GM12878 (cell line): Measurements from ENCODE around the gene ERG. TPM values are rescaled to one million over a fixed set of nuclear protein-coding genes. Genes with fewer than 3 reads are reported as not detected.

ENCODE experiments used
- ATAC-seq: fragments of 200-7000 bp; cut with Tn5 transposase; 3 replicates; pipeline ENCODE4 v1.9.1; 2020; ENCODE audit warnings: mild to moderate bottlenecking, moderate library complexity
- BruUV-seq: library from RNA; stranded (reverse); fragments of 400-500 nt; replicated peaks from 2 replicates; lab custom pipeline; 2021; lab: Mats Ljungman, UMichigan
- CTCF ChIA-PET: fragments of 300-600 bp; sonication (Branson Sonifier 250); formaldehyde crosslinking; extraction: SDS; loops from one replicate; lab custom pipeline; 2021; ENCODE audit warnings: inconsistent platforms; lab: Yijun Ruan, JAX
- POLR2A ChIA-PET: fragments of 350-600 bp; formaldehyde crosslinking; extraction: SDS; loops from one replicate; lab custom pipeline; 2021; ENCODE audit warnings: inconsistent platforms; lab: Charles Lee
- RAD21 ChIA-PET: fragments of 300-600 bp; sonication (Branson Sonifier 250); formaldehyde crosslinking; loops from one replicate; lab custom pipeline; 2023; ENCODE audit warnings: antibody characterized with exemption; ENCODE audit not compliant: unreplicated experiment; lab: Charles Lee
- SMC1A ChIA-PET: fragments of 300-600 bp; sonication (Branson Sonifier 250); formaldehyde crosslinking; loops from one replicate; lab custom pipeline; 2023; ENCODE audit not compliant: unreplicated experiment, uncharacterized antibody; lab: Charles Lee
- DNase-seq: peaks from one replicate; pipeline ENCODE4 v3.0.0-alpha.2; 2011; ENCODE audit warnings: low read depth, low spot score
- FAIRE-seq: peaks from 3 replicates; lab custom pipeline; 2011; peaks lifted over from hg19 to GRCh38; lab: Jason Lieb, UNC
- H2AFZ ChIP-seq: 2 replicates; pipeline ENCODE4 v1.6.0; 2011; ENCODE audit warnings: low read depth, low read length, control low read depth; ENCODE audit not compliant: control insufficient read depth
- H3K27ac ChIP-seq: 2 replicates; pipeline ENCODE4 v1.5.1; 2011; ENCODE audit warnings: control low read depth; ENCODE audit not compliant: control insufficient read depth, insufficient read depth
- H3K27me3 ChIP-seq, 2 experiments: replicated peaks in 1 of 2; 2 replicates each; pipeline versions ENCODE4 v1.6.0 to v1.6.1; 2011; ENCODE audit warnings: low read length in 1 of 2; ENCODE audit not compliant: control insufficient read depth in 2 of 2, insufficient read depth in 2 of 2
- H3K36me3 ChIP-seq, 2 experiments: 2 replicates each; pipeline ENCODE4 v1.5.1; 2011; ENCODE audit warnings: low read length in 1 of 2; ENCODE audit not compliant: control insufficient read depth in 2 of 2, insufficient read depth in 2 of 2
- H3K4me1 ChIP-seq: 2 replicates; pipeline ENCODE4 v1.6.1; 2011; ENCODE audit warnings: mild to moderate bottlenecking, low read length, moderate library complexity, mixed read lengths; ENCODE audit not compliant: control insufficient read depth, insufficient read depth
- H3K4me2 ChIP-seq: 2 replicates; pipeline ENCODE4 v1.6.0; 2011; ENCODE audit warnings: control low read depth; ENCODE audit not compliant: control insufficient read depth, insufficient read depth
- H3K4me3 ChIP-seq: fragments of 200-600 bp; sonication (generic); 2 replicates; pipeline ENCODE4 v1.5.1; 2016
- H3K79me2 ChIP-seq: 2 replicates; pipeline ENCODE4 v1.6.0; 2011; ENCODE audit warnings: low read length; ENCODE audit not compliant: control insufficient read depth, insufficient read depth
- H3K9ac ChIP-seq: 2 replicates; pipeline ENCODE4 v1.8.0; 2011; ENCODE audit warnings: low read length, control low read depth, mixed read lengths; ENCODE audit not compliant: control insufficient read depth, insufficient read depth
- H3K9me3 ChIP-seq: replicated peaks from 3 replicates; pipeline ENCODE4 v1.5.1; 2011; ENCODE audit warnings: mild to moderate bottlenecking, low read length; ENCODE audit not compliant: control insufficient read depth, insufficient read depth
- H4K20me1 ChIP-seq: 2 replicates; pipeline ENCODE4 v1.6.0; 2011; ENCODE audit not compliant: control insufficient read depth, insufficient read depth
- CBFB ChIP-seq: IDR thresholded peaks from 2 replicates; pipeline ENCODE4 v1.6.1; 2016; ENCODE audit warnings: antibody characterized with exemption, low read depth
- DPF2 ChIP-seq: fragments of 450-650 bp; IDR thresholded peaks from 2 replicates; pipeline ENCODE4 v1.6.1; 2017; ENCODE audit warnings: mild to moderate bottlenecking
- HDAC6 ChIP-seq: fragments of 200-600 bp; sonication (generic); IDR thresholded peaks from one replicate; pipeline ENCODE4 v1.8.0; 2017; ENCODE audit warnings: antibody characterized with exemption; ENCODE audit not compliant: unreplicated experiment
- LARP7 ChIP-seq: fragments of 450-650 bp; IDR thresholded peaks from 2 replicates; pipeline ENCODE4 v1.6.1; 2017; ENCODE audit warnings: mild to moderate bottlenecking
- MEF2A ChIP-seq: IDR thresholded peaks from 2 replicates; pipeline ENCODE4 v1.6.1; 2011; ENCODE audit warnings: low read depth, mild to moderate bottlenecking, low read length, moderate library complexity; ENCODE audit not compliant: insufficient read depth
- NBN ChIP-seq: fragments of 450-650 bp; IDR thresholded peaks from 2 replicates; pipeline ENCODE4 v1.6.1; 2016
- NFYA ChIP-seq: IDR thresholded peaks from 2 replicates; pipeline ENCODE4 v1.6.1; 2011; ENCODE audit warnings: low read depth, mild to moderate bottlenecking, low read length, improper control_type of control experiment, borderline replicate concordance
- NFYB ChIP-seq: IDR thresholded peaks from 2 replicates; pipeline ENCODE4 v1.6.1; 2011; ENCODE audit warnings: low read depth, mild to moderate bottlenecking, low read length, improper control_type of control experiment, moderate library complexity; ENCODE audit not compliant: insufficient read depth
- NR2C2 ChIP-seq: IDR thresholded peaks from 2 replicates; pipeline ENCODE4 v1.6.1; 2011; ENCODE audit warnings: borderline replicate concordance, low read depth; ENCODE audit not compliant: control insufficient read depth, insufficient read length
- POLR2A ChIP-seq: IDR thresholded peaks from 2 replicates; pipeline ENCODE4 v1.6.1; 2011; ENCODE audit warnings: low read depth, mild to moderate bottlenecking, low read length
- POLR2AphosphoS2 ChIP-seq: IDR thresholded peaks from 2 replicates; pipeline ENCODE4 v1.6.1; 2011; ENCODE audit warnings: low read depth, mild to moderate bottlenecking, low read length, improper control_type of control experiment, moderate library complexity
- RFX5 ChIP-seq: IDR thresholded peaks from 2 replicates; pipeline ENCODE4 v1.6.1; 2011; ENCODE audit warnings: low read depth, low read length, improper control_type of control experiment
- SMAD1 ChIP-seq: fragments of 450-650 bp; IDR thresholded peaks from 2 replicates; pipeline ENCODE4 v1.6.1; 2018; ENCODE audit warnings: mild to moderate bottlenecking, low read depth; ENCODE audit not compliant: partially characterized antibody
- SREBF2 ChIP-seq: IDR thresholded peaks from 2 replicates; pipeline ENCODE4 v1.6.1; 2012; ENCODE audit warnings: mild to moderate bottlenecking, low read length
- WGBS: methylation state at CpG from one replicate; pipeline ENCODE4 v1.1.6; 2016; ENCODE audit warnings: low lambda C conversion rate; ENCODE audit not compliant: insufficient replicate concordance, insufficient coverage; ENCODE audit errors: missing lambda C conversion rate; 5-methylcytosine and 5-hydroxymethylcytosine counted together
- in situ Hi-C: fragments of 300-500 bp; cut with MboI; formaldehyde crosslinking; loops from 9 replicates; pipeline ENCODE4 v1.14.3; 2018; ENCODE audit warnings: mixed read lengths
- intact Hi-C: fragments of 100-400 bp; cut with micrococcal nuclease; formaldehyde crosslinking; loops from one replicate; pipeline ENCODE4 v1.14.2; 2022; ENCODE audit not compliant: unreplicated experiment
- polyA plus RNA-seq, 11 experiments: library from polyadenylated mRNA; depleted of rRNA in 4 of 11; unstranded in 6 of 11; stranded (reverse) in 5 of 11; fragments of >200 nt; fragmentation: Nextera tagmentation in 4 of 11; fragmentation: Illumina TruSeq in 1 of 11; extraction: Ambion mirVana in 4 of 11; extraction: Trizol in 1 of 11; gene quantifications; 1 replicate in 1 of 11; 2 replicates in 10 of 11; pipeline versions ENCODE4 v1.2.1 to v1.2.3, GENCODE V29; 2011 to 2016; ENCODE audit warnings: inconsistent platforms in 2 of 11, missing spikeins in 2 of 11, low read depth in 1 of 11
- total RNA-seq, 4 experiments: library from RNA; depleted of rRNA in 3 of 4; stranded (reverse); fragments of >200 nt in 3 of 4; fragmentation: Illumina TruSeq in 1 of 4; extraction: Trizol in 1 of 4; gene quantifications; 2 replicates each; pipeline versions ENCODE4 v1.2.1 to v1.2.3, GENCODE V29; 2013 to 2021
- TF ChIP-seq, protein P1 (sequence below): fragments of 450-650 bp; IDR thresholded peaks from 2 replicates; pipeline ENCODE4 v1.6.1; 2017; ENCODE audit warnings: mild to moderate bottlenecking, moderate library complexity
- TF ChIP-seq, protein P2 (sequence below): fragments of 450-650 bp; IDR thresholded peaks from 2 replicates; pipeline ENCODE4 v1.6.1; 2017; ENCODE audit warnings: borderline replicate concordance
- TF ChIP-seq, protein P3 (sequence below): IDR thresholded peaks from 2 replicates; pipeline ENCODE4 v1.6.1; 2012; ENCODE audit warnings: low read depth, low read length, improper control_type of control experiment
- TF ChIP-seq, protein P4 (sequence below): fragments of 450-650 bp; IDR thresholded peaks from 2 replicates; pipeline ENCODE4 v1.6.1; 2017; ENCODE audit warnings: antibody characterized with exemption, mild to moderate bottlenecking, moderate library complexity

Gene ERG
- total and polyA plus RNA-seq, 10 of the 15 experiments (the other 5 are each of a cell fraction or from before 2014, with no cell fraction given) = not detected

DNA sequence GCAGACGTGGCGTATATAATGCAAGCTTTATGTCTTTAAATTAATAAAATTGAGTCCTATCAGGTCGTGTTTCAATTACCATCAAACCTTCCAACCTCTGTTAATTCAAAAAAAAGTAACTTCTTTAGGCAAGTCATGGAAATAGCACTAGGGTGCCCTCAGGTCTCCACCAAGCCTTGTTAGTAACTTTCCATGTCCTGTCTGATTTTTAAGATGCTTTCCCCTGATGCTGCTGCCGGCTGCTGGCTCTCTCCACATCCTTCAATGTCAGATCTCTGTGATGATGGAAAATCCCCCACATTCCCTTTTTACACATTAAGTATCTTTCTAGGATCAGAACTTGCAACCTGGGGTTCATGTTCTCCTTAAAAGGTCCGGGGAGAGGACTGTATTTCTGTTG lies 3.0 kb downstream of the ERG start:
- POLR2A ChIA-PET = no interaction called here
- H3K4me1 ChIP-seq = no peaks in the 10 kb centered on the region
- H3K27ac ChIP-seq = no peak overlapping the region
- BruUV-seq = no TSS peak
- WGBS = under 1% methylated on average over 5 of the region's 5 CpGs
- intact Hi-C loops = no loop called here
- H3K4me3 ChIP-seq = no peak overlapping the region
- no peaks in the 10 kb centered on the region; the same call in 1 of the 2 replicates for H4K20me1 ChIP-seq
- no peak overlapping the region for H2AFZ ChIP-seq
- H3K79me2 ChIP-seq = no peaks in the 10 kb centered on the region
- ATAC-seq = no peak
- in situ Hi-C loops = no loop called here
- CTCF ChIA-PET = no interaction called here
- no peaks in the 10 kb centered on the region for H3K36me3 ChIP-seq
- SMC1A ChIA-PET = no interaction called here
- RAD21 ChIA-PET = no interaction called here
- H3K9me3 ChIP-seq = no peaks in the 10 kb centered on the region
- H3K27me3 ChIP-seq = peaks cover 8 to 9% of the 10 kb centered on the region in 2 experiments
- DNase-seq = no peak
- no peak for FAIRE-seq
- H3K4me2 ChIP-seq = no peak overlapping the region
- H3K9ac ChIP-seq = no peak overlapping the region
- TF ChIP-seq DPF2 (no peak), POLR2A (no peak), NR2C2 (no peak), CBFB (no peak), HDAC6 (no peak), POLR2AphosphoS2 (no peak), NFYB (no peak), RFX5 (no peak), NBN (no peak), SREBF2 (no peak), NFYA (no peak), SMAD1 (no peak), MEF2A (no peak), LARP7 (no peak)
- TF ChIP-seq, protein P1, sequence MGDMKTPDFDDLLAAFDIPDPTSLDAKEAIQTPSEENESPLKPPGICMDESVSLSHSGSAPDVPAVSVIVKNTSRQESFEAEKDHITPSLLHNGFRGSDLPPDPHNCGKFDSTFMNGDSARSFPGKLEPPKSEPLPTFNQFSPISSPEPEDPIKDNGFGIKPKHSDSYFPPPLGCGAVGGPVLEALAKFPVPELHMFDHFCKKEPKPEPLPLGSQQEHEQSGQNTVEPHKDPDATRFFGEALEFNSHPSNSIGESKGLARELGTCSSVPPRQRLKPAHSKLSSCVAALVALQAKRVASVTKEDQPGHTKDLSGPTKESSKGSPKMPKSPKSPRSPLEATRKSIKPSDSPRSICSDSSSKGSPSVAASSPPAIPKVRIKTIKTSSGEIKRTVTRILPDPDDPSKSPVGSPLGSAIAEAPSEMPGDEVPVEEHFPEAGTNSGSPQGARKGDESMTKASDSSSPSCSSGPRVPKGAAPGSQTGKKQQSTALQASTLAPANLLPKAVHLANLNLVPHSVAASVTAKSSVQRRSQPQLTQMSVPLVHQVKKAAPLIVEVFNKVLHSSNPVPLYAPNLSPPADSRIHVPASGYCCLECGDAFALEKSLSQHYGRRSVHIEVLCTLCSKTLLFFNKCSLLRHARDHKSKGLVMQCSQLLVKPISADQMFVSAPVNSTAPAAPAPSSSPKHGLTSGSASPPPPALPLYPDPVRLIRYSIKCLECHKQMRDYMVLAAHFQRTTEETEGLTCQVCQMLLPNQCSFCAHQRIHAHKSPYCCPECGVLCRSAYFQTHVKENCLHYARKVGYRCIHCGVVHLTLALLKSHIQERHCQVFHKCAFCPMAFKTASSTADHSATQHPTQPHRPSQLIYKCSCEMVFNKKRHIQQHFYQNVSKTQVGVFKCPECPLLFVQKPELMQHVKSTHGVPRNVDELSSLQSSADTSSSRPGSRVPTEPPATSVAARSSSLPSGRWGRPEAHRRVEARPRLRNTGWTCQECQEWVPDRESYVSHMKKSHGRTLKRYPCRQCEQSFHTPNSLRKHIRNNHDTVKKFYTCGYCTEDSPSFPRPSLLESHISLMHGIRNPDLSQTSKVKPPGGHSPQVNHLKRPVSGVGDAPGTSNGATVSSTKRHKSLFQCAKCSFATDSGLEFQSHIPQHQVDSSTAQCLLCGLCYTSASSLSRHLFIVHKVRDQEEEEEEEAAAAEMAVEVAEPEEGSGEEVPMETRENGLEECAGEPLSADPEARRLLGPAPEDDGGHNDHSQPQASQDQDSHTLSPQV = no peak
- TF ChIP-seq, protein P2, sequence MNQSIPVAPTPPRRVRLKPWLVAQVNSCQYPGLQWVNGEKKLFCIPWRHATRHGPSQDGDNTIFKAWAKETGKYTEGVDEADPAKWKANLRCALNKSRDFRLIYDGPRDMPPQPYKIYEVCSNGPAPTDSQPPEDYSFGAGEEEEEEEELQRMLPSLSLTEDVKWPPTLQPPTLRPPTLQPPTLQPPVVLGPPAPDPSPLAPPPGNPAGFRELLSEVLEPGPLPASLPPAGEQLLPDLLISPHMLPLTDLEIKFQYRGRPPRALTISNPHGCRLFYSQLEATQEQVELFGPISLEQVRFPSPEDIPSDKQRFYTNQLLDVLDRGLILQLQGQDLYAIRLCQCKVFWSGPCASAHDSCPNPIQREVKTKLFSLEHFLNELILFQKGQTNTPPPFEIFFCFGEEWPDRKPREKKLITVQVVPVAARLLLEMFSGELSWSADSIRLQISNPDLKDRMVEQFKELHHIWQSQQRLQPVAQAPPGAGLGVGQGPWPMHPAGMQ = no peak
- TF ChIP-seq, protein P3, sequence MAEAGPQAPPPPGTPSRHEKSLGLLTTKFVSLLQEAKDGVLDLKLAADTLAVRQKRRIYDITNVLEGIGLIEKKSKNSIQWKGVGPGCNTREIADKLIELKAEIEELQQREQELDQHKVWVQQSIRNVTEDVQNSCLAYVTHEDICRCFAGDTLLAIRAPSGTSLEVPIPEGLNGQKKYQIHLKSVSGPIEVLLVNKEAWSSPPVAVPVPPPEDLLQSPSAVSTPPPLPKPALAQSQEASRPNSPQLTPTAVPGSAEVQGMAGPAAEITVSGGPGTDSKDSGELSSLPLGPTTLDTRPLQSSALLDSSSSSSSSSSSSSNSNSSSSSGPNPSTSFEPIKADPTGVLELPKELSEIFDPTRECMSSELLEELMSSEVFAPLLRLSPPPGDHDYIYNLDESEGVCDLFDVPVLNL = no peak
- TF ChIP-seq, protein P4, sequence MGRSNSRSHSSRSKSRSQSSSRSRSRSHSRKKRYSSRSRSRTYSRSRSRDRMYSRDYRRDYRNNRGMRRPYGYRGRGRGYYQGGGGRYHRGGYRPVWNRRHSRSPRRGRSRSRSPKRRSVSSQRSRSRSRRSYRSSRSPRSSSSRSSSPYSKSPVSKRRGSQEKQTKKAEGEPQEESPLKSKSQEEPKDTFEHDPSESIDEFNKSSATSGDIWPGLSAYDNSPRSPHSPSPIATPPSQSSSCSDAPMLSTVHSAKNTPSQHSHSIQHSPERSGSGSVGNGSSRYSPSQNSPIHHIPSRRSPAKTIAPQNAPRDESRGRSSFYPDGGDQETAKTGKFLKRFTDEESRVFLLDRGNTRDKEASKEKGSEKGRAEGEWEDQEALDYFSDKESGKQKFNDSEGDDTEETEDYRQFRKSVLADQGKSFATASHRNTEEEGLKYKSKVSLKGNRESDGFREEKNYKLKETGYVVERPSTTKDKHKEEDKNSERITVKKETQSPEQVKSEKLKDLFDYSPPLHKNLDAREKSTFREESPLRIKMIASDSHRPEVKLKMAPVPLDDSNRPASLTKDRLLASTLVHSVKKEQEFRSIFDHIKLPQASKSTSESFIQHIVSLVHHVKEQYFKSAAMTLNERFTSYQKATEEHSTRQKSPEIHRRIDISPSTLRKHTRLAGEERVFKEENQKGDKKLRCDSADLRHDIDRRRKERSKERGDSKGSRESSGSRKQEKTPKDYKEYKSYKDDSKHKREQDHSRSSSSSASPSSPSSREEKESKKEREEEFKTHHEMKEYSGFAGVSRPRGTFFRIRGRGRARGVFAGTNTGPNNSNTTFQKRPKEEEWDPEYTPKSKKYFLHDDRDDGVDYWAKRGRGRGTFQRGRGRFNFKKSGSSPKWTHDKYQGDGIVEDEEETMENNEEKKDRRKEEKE = no peak
